ENCODE data around the gene FOXO1.

DNA sequence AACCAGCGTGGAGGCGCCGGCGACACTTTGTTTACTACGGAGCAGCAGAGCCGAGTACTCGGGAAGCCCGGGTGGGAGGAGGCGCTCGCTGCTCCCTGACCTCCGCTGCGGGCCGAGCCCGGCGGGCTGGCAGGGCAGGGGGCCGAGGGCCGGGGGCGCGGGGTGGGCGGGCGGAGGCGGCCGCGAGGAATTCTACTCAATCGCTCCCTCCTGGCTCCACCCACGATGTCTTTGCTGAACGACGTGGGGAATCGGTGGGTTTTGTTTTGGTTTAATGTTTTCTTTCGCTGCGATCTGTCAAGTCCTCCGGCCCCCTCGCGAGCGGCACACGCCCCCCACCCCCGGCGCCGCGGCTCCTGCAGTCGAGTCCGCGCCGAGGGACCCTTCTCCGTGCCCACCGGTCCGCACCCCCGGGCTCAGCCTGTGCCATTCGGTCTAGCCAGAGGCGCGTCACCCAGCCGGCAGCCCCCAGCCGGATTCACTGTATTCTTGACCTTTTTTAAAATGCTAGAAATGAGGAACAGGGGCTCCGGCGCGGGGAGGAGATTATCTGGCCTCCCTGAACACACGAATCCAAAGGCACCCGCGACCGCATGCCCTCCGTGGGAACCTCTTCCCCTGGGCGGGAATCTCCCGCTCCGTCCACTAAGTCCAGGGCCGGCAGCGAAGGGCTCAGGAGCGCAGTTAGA, 636 bp upstream of the FOXO1 start:
- TF ChIP-seq, protein P1, sequence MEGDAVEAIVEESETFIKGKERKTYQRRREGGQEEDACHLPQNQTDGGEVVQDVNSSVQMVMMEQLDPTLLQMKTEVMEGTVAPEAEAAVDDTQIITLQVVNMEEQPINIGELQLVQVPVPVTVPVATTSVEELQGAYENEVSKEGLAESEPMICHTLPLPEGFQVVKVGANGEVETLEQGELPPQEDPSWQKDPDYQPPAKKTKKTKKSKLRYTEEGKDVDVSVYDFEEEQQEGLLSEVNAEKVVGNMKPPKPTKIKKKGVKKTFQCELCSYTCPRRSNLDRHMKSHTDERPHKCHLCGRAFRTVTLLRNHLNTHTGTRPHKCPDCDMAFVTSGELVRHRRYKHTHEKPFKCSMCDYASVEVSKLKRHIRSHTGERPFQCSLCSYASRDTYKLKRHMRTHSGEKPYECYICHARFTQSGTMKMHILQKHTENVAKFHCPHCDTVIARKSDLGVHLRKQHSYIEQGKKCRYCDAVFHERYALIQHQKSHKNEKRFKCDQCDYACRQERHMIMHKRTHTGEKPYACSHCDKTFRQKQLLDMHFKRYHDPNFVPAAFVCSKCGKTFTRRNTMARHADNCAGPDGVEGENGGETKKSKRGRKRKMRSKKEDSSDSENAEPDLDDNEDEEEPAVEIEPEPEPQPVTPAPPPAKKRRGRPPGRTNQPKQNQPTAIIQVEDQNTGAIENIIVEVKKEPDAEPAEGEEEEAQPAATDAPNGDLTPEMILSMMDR (IDR thresholded peaks at IDR 0.05), result no peak
- no peak for TF ChIP-seq POLR2A (IDR thresholded peaks at IDR 0.05)

Data from esophagus squamous epithelium (tissue), 4 donors.